Measurements from ENCODE around the gene PIK3R4.
A peak's percentile ranks its signal among the peaks of the same experiment; 100 is the strongest.

The PIK3R4 gene

GRCh38 chr3:130746246-130747039, at the start of gene PIK3R4:
TSS of gene PIK3R4 (minus strand) at chr3:130746829. CDS start at chr3:130745218, 1,611 bp downstream.
- DNase-seq: peak; percentile 87

DNA sequence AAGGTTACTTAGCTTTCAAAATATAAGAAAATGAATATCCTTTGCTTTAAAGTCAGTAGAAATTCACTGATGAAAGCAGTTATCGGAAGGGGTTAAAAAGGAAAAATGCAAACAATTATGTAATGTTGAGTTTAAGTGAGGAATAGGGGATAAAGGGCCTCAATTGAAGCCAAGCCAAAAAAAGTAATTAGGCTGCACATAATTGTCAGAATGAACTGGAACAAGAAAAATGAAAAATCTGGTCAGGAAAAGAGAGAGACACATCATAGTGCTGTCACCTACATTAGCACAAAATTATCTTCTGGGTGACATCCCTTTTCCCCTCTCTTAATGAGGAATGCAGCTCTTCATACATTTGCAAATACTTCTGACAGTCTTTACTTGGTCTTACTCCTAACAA, 48.8 kb upstream of the PIK3R4 start:
- DNase-seq: no peak

DNA sequence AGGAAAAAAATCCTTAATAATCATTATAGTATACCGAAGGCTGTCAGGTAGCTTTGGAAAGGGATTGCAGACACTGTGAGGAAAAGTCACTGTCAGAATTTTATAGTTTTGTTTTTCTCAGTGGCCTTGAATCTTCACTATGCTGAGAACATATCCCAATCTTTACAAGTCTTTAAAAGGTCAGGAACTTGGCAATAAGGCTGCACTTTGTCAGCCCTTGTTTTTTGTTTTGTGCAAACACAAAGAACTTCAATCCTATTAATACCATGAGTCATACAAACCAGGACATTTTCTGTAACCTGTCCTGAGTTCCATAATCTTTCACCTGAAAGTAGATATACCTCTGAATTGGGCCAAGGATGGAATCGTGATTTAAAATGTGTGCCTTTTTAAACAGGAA, 45.6 kb upstream of the PIK3R4 start:
- DNase-seq: no peak

- no peak for DNase-seq
These were observed 43.2 kb upstream of the PIK3R4 start for GRCh38 chr3:130789782-130790322.

GRCh38 chr3:130787422-130788068, 40.9 kb upstream of the PIK3R4 start:
- DNase-seq: no peak

- DNase-seq: no peak
These were observed 39.7 kb upstream of the PIK3R4 start for GRCh38 chr3:130786306-130786705.

DNA sequence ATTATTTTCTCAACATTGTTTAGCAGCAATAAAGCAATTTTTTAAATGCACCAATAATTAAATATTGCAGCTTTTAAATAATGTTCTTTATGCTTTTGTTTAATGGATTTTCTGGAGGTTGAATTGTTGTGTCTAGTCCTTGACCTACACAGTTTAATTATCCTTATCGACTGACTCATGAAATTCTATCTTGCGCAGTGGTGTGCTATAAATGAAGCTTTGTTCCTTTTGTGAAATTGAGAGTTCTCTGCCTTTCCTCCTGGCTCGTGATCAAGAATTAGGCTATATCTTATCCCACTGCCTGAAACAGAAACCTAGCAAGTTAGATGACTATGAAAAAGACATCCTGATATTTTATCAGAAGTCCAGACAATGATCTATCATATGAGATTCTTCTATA, 37.0 kb upstream of the PIK3R4 start:
- DNase-seq: no peak

DNA sequence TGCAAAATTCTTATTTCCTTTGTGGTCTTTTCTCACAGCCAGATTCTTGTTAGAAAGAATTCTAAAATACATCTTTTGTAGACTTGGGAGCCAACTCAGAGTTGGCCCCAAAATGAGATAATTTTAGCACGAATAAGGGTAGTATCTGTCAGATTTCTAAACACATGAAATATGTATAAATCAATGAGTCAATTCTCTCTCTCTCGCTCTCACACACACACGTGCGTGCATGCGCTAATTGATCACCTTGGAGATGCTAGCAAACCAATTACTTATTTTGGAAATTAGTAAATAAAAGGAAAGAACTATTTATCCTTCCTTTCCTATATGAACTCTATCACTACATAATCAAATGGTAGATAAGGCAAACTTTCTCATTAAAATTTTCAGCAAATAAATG, 32.9 kb upstream of the PIK3R4 start:
- DNase-seq: no peak

GRCh38 chr3:130779031-130779430, 32.4 kb upstream of the PIK3R4 start:
- DNase-seq: no peak

- no peak for DNase-seq
These were observed 26.7 kb upstream of the PIK3R4 start for GRCh38 chr3:130773366-130773765.

DNA sequence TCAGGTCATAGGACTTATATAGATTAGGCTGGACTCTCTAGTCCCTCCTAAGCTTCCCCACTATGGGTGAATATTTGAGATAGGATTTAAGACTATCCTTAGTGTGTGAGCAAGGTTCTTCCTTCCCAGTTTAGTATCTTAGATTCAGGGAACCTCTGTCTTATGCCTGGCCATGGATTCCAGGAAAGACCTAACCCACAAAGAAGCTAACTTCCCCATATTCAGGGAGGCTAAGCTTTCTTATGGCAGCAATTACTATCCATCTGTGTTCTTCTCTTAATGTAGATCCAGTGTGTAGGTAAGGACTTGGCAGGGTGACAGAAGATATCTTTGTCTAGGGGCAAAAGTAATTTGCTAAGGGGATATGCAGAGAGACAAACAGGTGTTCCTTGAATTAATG, 25.5 kb upstream of the PIK3R4 start:
- DNase-seq: no peak

GRCh38 chr3:130770644-130771043, 24.0 kb upstream of the PIK3R4 start:
- no peak for DNase-seq

DNA sequence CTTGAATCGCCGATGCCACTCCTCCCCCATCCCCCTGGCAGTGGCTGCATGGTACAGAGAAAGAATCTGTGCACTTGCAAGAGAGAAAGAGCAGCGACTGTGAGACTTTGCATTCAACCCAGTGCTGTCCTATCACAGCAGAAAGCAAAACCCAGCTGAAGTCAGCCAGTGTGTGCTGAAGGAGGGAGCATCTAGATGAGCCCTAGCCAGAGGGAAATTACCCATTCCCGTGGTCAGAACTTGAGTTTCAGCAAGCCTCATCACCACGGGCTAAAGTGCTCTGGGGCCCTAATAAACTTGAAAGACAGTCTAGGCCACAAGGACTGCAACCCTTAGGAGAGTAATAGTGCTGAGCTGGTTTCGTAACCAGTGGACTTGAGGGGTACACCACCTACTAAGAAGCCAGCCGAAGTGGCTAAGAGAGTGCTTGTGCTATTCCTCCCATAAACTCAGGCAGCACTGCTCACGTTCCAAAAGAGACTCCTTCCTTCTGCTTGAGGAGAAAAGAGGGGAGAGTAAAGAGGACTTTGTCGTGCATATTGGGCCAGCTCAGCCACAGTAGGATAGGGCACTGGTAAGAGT, 15.2 kb upstream of the PIK3R4 start:
- no peak for DNase-seq

- no peak for DNase-seq
These were observed 14.3 kb upstream of the PIK3R4 start for GRCh38 chr3:130760922-130761321.

- DNase-seq: peak; percentile 21
These were observed 13.2 kb upstream of the PIK3R4 start for GRCh38 chr3:130759692-130760338.

- no peak for DNase-seq
These were observed 12.2 kb upstream of the PIK3R4 start for GRCh38 chr3:130758624-130759369.

DNA sequence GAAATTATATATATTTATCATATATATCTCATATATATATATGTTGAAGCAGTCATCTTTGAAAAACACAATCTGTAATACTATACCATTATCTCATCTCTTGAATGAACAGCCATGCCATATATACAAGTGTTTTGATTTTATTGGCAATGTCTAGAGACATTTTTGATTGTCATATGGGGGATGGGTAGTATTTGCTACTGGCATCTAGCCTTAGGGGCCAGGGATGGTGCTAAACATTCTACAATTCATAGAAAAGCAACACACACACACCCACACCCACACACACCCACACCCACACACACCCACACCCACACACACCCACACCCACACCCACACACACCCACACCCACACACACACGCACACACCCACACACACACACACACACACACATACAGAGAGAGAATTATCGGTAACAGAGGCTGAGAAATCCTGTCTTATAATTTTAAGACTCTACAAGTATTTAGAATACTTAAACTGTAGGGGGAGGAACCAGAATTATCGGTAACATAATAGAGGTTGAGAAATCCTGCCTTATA, 11.1 kb upstream of the PIK3R4 start:
- DNase-seq: no peak

DNA sequence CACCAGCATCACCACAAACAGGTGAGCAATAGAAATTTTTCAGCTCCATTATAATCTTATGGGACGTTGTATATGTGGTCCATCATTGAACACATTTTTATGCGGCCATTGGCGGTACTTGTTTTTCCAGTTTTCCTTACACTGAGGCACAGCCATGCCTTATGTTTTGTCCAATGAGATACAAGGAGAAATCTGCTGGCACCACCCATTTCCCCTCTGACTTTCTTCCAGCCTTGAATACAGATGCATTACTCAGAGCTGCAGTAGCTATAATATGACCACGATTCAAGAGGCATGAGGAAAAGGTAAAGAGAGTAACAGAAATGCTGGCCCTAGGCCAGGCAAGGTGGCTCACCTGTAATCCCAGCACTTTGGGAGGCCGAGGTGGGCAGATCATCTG, 9.0 kb upstream of the PIK3R4 start:
- no peak for DNase-seq

DNA sequence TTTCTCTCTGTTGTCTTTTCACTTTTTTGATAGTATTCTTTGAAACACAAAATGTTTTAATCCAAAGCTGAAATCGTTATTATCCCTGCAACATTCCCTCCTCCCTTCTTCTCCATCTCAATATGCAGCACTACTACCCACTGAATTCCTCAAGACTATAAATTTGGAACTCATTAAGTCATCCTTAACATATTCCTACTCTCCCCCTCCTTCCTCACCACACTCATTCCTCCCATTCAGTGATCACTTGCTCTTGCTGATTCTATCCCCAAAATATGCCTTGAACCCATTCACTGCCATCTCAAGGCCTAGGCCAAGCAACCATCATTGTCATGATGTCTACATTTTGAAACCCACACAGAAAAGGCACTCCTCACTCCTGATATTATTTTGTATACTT, 2.4 kb upstream of the PIK3R4 start:
- DNase-seq: no peak

GRCh38 chr3:130748467-130748861, 1.8 kb upstream of the PIK3R4 start:
- no peak for DNase-seq

- no peak for DNase-seq
These were observed 3.3 kb downstream of the PIK3R4 start for GRCh38 chr3:130743354-130743753.

DNA sequence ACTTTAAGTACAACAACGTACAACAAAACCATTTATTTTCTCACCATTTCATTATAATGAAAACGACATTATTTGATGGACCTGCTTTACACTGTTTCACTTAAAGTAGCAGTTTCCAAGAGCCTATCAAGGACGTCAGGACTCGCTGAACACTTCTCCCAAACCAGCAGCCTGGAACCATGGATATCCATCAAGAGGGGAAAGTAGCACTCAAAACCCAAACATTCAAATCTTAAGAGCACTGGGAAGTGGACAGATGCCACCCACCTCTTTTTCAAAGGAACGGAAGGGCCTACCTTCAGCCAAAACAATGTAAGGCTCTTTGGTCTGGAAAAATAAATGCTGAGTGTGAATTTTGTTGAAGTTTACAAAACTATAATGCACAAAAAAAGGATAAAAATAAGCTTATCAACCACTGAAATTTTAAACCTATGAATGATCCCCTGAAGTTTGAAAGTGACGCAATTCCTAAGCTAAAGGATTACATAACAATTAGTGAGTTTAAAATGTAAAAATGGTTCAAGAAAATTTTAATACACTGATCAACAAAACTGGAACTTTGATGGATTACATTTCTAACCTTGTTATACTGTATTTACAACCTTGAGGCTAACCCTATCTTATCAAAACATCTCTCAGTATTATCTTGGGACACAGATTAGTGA, 4.6 kb downstream of the PIK3R4 start:
- DNase-seq: no peak

Data from NCI-H2029 treated with DMSO at 0.1 percent for 48 hours (cell line).